Measurements from ENCODE around the gene APOBEC2. TPM values are rescaled to one million over a fixed set of nuclear protein-coding genes. Genes with fewer than 3 reads are reported as not detected.

Gene APOBEC2
- polyA plus RNA-seq, 1 donor = 0.37 TPM

GRCh38 chr6:41059556-41059955, 6.6 kb downstream of the APOBEC2 start:
- no peak for DNase-seq

- DNase-seq = no peak
Observed at GRCh38 chr6:41061196-41061726, 8.3 kb downstream of the APOBEC2 start.

- DNase-seq = no peak
Observed at GRCh38 chr6:41062056-41062455, 9.1 kb downstream of the APOBEC2 start.

- no peak for DNase-seq
Observed at GRCh38 chr6:41063884-41064285, 10.9 kb downstream of the APOBEC2 start.

- no peak for DNase-seq
Observed at GRCh38 chr6:41064841-41065240, 11.8 kb downstream of the APOBEC2 start.

- no peak for DNase-seq
Observed at GRCh38 chr6:41065550-41066026, 12.6 kb downstream of the APOBEC2 start.

- DNase-seq = peak; percentile 78
Observed at GRCh38 chr6:41066867-41067304, 13.9 kb downstream of the APOBEC2 start.

GRCh38 chr6:41071501-41071922, 18.5 kb downstream of the APOBEC2 start:
- no peak for DNase-seq

GRCh38 chr6:41071923-41072835, 19.2 kb downstream of the APOBEC2 start, which contains the start of gene OARD1:
Gene OARD1 (minus strand): TSS chr6:41072356. CDS start chr6:41071634, 722 bp downstream.
- peak; percentile 100 for DNase-seq

GRCh38 chr6:41072836-41073202, 19.8 kb downstream of the APOBEC2 start, which contains the start of gene NFYA:
Gene NFYA (plus strand): TSS chr6:41072974. CDS start chr6:41079090, 6,116 bp downstream.
- DNase-seq = no peak

GRCh38 chr6:41073203-41073967, 20.4 kb downstream of the APOBEC2 start:
- peak; percentile 87 for DNase-seq

- no peak for DNase-seq
Observed at GRCh38 chr6:41073968-41074691, 21.1 kb downstream of the APOBEC2 start.

GRCh38 chr6:41074692-41075436, 21.9 kb downstream of the APOBEC2 start:
- DNase-seq = no peak

- DNase-seq = no peak
Observed at GRCh38 chr6:41075651-41076626, 22.9 kb downstream of the APOBEC2 start.

- no peak for DNase-seq
Observed at GRCh38 chr6:41077536-41077935, 24.5 kb downstream of the APOBEC2 start.

GRCh38 chr6:41078101-41078500, 25.1 kb downstream of the APOBEC2 start:
- DNase-seq = no peak

- no peak for DNase-seq
Observed at GRCh38 chr6:41079080-41079479, 26.1 kb downstream of the APOBEC2 start.

- DNase-seq = no peak
Observed at GRCh38 chr6:41080621-41081020, 27.6 kb downstream of the APOBEC2 start.

GRCh38 chr6:41083072-41083471, 30.1 kb downstream of the APOBEC2 start:
- DNase-seq = no peak

GRCh38 chr6:41085182-41085581, 32.2 kb downstream of the APOBEC2 start:
- no peak for DNase-seq
